Muscle of back (tissue), 11 donors: Measurements from ENCODE around the gene PRPH. TPM values are rescaled to one million over a fixed set of nuclear protein-coding genes. Genes with fewer than 3 reads are reported as not detected.
A peak's percentile ranks its signal among the peaks of the same experiment; 100 is the strongest.
"Not testable (repeated sequence)": the region's sequence is repeated elsewhere in the genome, so short reads cannot be mapped to it uniquely, and the experiment has no call there.

ENCODE experiments used
- DNase-seq, 3 donors: peaks; one replicate each; pipeline versions ENCODE4 v3.0.0 to v3.0.0-alpha.2; 2013
- polyA plus RNA-seq, 10 donors: library from polyadenylated mRNA; unstranded; fragments of 120-200 nt; gene quantifications; one replicate each; pipeline ENCODE4 v1.2.1, GENCODE V29; 2013; ENCODE audit not compliant: insufficient read length in 10 of 10

Gene PRPH
- polyA plus RNA-seq, 10 donors = 1.2 to 2.8 (median 1.4) TPM

- no peak for DNase-seq
Observed at GRCh38 chr12:49298160-49298559, 3.2 kb downstream of the PRPH start.

DNA sequence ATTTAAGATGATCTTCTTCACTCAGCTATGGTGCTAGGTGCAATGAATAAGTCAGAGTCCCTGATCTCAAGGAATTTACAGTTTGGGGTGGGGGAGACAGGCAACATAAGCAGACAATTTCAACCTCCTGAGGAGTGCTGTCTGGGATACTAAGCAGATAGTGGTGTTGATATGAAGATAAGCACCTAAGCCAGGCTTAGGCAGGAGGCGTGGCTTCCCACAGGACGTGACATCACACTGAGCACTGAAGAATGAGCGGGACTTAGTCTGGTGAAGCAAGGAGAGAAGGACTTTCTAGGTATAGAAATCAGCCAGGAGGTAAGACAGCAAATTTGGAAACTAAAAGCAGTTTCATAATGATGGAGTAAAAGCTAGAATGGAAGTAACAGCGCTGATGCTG is 6.8 kb downstream of the PRPH start:
- no peak for DNase-seq

- DNase-seq = peak in 2 of 3 donors; percentile 27 to 48
Observed at GRCh38 chr12:49304161-49304560, 9.2 kb downstream of the PRPH start.

GRCh38 chr12:49305762-49306510 is 11.0 kb downstream of the PRPH start:
- DNase-seq = no peak

DNA sequence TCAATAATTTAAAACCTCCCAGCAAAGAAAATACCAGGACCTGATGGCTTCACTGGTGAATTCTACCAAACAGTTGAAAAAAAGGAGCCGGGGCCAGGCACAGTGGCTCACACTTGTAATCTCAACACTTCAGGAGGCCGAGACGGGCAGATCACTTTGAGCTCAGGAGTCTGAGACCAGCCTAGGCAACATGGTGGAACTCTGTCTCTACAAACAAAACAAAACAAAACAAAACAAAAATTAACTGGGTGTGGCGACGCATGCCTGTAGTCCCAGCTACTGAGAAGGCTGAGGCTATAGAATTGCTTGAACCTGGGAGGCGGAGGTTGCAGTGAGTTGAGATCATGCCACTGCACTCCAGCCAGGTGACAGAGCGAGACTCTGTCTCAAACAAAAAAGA is 14.4 kb downstream of the PRPH start:
- no peak for DNase-seq

DNA sequence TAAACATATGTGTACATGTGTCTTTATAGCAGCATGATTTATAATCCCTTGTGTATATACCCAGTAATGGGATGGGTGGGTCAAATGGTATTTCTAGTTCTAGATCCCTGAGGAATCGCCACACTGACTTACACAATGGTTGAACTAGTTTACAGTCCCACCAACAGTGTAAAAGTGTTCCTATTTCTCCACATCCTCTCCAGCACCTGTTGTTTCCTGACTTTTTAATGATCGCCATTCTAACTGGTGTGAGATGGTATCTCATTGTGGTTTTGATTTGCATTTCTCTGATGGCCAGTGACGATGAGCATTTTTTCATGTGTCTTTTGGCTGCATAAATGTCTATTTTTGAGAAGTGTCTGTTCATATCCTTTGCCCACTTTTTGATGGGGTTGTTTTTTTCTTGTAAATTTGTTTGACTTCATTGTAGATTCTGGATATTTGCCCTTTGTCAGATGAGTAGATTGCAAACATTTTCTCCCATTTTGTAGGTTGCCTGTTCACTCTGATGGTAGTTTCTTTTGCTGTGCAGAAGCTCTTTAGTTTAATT is 15.6 kb downstream of the PRPH start:
- not testable (repeated sequence) for DNase-seq

- DNase-seq = no peak
Observed at GRCh38 chr12:49314811-49315210, 19.9 kb downstream of the PRPH start.

- DNase-seq = not testable (repeated sequence)
Observed at GRCh38 chr12:49317118-49317517, 22.2 kb downstream of the PRPH start.

GRCh38 chr12:49320411-49321103 is 25.6 kb downstream of the PRPH start:
- DNase-seq = not testable (repeated sequence)

DNA sequence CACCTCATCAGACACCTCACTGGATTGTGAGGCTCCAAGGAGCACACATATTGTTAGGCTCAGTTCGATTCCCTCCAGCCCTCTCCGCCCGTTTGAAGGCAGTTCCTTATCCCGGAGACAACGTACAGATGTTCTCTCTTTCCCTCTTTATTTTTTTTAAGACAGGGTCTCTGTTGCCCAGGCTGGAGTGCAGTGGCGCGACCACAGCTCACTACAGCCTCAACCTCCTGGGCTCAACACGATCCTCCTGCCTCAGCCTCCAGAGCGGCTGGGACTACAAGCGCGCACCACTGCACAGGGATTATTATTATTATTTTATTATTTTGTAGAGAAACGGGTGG is 27.4 kb downstream of the PRPH start:
- DNase-seq = no peak

DNA sequence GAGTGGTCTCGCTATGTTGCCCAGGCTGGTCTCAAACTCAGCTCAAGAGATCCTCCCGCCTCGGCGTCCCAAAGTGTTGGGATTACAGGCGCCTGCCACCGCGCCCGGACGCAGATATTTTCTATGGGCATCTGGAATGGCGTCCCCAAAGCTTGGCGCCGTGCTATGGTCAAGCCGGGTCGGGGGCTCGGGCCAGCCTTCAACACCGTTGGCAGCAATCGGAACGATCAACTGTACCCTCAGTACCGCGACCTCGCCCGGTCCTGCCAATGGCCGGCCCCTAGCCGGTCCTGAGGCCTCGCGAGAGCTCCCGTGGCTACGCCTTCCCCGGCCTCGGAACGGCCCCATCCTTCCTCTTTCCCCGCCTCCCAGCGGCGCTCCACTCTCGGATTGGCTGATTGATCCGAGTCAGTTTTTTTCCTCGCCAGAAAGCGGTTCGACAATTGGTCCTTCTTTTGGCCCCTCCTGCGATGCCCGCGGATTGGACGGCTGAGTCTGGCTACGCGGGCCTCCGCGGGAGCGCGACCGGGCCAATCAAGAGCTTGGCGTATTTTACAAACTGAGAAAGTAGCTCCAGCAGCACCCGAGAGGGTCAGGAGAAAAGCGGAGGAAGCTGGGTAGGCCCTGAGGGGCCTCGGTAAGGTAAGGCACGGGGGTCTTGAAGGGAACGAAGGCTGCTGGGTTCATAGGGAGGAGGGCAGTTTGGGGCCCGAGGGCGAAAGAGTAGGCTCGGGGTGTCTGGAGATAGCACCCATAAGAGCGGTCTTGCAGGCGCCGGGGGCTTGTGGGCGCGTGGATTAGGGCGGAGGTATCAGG is 28.0 kb downstream of the PRPH start, which contains the start of gene TROAP:
Gene TROAP, plus strand, starts transcription at position 548 of the 816 bp plus-strand sequence. CDS start 354 bp downstream, outside the sequence.
- DNase-seq = peak; percentile 99

GRCh38 chr12:49323524-49324097 is 28.7 kb downstream of the PRPH start:
- peak in 1 of 3 donors; percentile 7 for DNase-seq

- no peak for DNase-seq
Observed at GRCh38 chr12:49325606-49326005, 30.7 kb downstream of the PRPH start.

GRCh38 chr12:49327368-49327767 is 32.4 kb downstream of the PRPH start:
- DNase-seq = no peak

DNA sequence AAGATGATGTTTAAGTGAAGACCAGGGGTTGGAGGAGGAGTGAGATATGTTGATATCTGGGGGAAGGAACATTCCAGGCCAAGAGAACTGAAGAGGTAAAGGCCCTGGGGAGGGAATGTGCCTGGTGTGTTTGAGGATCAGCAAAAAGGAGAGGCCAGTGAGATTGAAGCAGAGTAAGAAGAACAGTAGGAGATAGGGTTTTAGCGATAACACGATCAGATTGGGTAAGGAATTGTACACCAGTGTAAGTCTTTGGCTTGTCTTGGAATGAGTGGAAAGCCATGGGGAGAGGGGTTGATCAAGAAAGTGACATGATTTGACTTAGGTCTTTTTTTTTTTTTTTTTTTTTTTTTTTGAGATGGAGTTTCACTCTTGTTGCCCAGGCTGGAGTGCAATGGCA is 32.9 kb downstream of the PRPH start:
- DNase-seq = no peak

GRCh38 chr12:49328816-49329215 is 33.9 kb downstream of the PRPH start:
- no peak for DNase-seq

GRCh38 chr12:49330032-49330619 is 35.2 kb downstream of the PRPH start:
- DNase-seq = peak in 1 of 3 donors; percentile 6

DNA sequence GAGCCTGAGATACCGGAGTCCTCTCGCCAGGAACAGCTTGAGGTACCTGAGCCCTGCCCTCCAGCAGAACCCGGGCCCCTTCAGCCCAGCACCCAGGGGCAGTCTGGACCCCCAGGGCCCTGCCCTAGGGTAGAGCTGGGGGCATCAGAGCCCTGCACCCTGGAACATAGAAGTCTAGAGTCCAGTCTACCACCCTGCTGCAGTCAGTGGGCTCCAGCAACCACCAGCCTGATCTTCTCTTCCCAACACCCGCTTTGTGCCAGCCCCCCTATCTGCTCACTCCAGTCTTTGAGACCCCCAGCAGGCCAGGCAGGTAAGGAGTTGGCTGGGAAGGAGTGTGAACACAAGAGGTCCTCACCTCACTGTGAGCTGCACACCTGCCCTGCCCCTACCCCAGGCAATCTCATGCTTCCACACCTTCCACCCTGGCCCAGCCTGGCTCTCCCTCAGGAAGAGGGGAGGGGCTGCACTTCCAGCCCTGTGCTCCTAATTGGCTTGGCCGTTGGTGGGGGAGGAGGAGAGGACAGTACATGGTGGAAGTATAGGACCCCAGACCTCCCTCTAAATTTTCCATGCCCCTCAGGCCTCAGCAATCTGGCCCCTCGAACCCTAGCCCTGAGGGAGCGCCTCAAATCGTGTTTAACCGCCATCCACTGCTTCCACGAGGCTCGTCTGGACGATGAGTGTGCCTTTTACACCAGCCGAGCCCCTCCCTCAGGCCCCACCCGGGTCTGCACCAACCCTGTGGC is 35.9 kb downstream of the PRPH start:
- no peak for DNase-seq

- peak; percentile 43 to 87 (median 77) for DNase-seq
Observed at GRCh38 chr12:49331380-49332222, 36.7 kb downstream of the PRPH start.

- DNase-seq = peak in 1 of 3 donors; percentile 26
Observed at GRCh38 chr12:49332441-49332861, 37.5 kb downstream of the PRPH start.
